Mesendoderm (in vitro differentiated cells): Measurements from ENCODE around the gene DCC.

ENCODE experiments used
- DNase-seq: peaks from one replicate; pipeline ENCODE4 v3.0.0; 2013
- H2AK5ac ChIP-seq: 2 replicates; pipeline ENCODE4 v1.6.1; 2013; ENCODE audit warnings: low read length, inconsistent platforms
- H2BK120ac ChIP-seq: 2 replicates; pipeline ENCODE4 v1.6.1; 2013; ENCODE audit warnings: low read depth, mild to moderate bottlenecking, low read length, moderate library complexity, mixed read lengths
- H2BK15ac ChIP-seq: replicated peaks from 2 replicates; pipeline ENCODE4 v1.6.1; 2013; ENCODE audit warnings: low read depth, mild to moderate bottlenecking, moderate library complexity
- H2BK5ac ChIP-seq: 2 replicates; pipeline ENCODE4 v1.6.1; 2013; ENCODE audit warnings: low read length, inconsistent platforms
- H3K18ac ChIP-seq: 2 replicates; pipeline ENCODE4 v1.6.1; 2013; ENCODE audit warnings: mild to moderate bottlenecking, low read length, mixed read lengths
- H3K23ac ChIP-seq: one replicate; pipeline ENCODE4 v1.6.1; 2013; ENCODE audit warnings: low read length
- H3K27ac ChIP-seq: 2 replicates; pipeline ENCODE4 v1.5.1; 2013; ENCODE audit warnings: low read depth, mild to moderate bottlenecking, inconsistent platforms, low read length, moderate library complexity
- H3K27me3 ChIP-seq: 2 replicates; pipeline ENCODE4 v1.6.1; 2013; ENCODE audit warnings: low read length, control low read depth, mild to moderate bottlenecking, inconsistent platforms; ENCODE audit not compliant: insufficient read depth, poor library complexity
- H3K36me3 ChIP-seq: 2 replicates; pipeline ENCODE4 v1.6.1; 2013; ENCODE audit warnings: low read length, inconsistent platforms; ENCODE audit not compliant: control insufficient read depth, insufficient read depth
- H3K4ac ChIP-seq: one replicate; pipeline ENCODE4 v1.6.1; 2013; ENCODE audit warnings: low read depth, mild to moderate bottlenecking, low read length, moderate library complexity
- H3K4me1 ChIP-seq: 2 replicates; pipeline ENCODE4 v1.6.1; 2013; ENCODE audit warnings: low read depth, low read length, inconsistent platforms; ENCODE audit not compliant: control insufficient read depth
- H3K4me2 ChIP-seq: 2 replicates; pipeline ENCODE4 v1.6.1; 2013; ENCODE audit warnings: low read length
- H3K4me3 ChIP-seq: 2 replicates; pipeline ENCODE4 v1.5.1; 2013; ENCODE audit warnings: mild to moderate bottlenecking, low read length
- H3K56ac ChIP-seq: one replicate; pipeline ENCODE4 v1.6.1; 2013; ENCODE audit warnings: low read length
- H3K79me1 ChIP-seq: 2 replicates; pipeline ENCODE4 v1.6.1; 2013; ENCODE audit warnings: low read length, inconsistent platforms
- H3K79me2 ChIP-seq: 2 replicates; pipeline ENCODE4 v1.6.1; 2013; ENCODE audit warnings: mild to moderate bottlenecking, low read length; ENCODE audit not compliant: control insufficient read depth, insufficient read depth
- H3K9ac ChIP-seq: 2 replicates; pipeline ENCODE4 v1.6.1; 2013; ENCODE audit warnings: low read length, inconsistent platforms
- H4K5ac ChIP-seq: one replicate; pipeline ENCODE4 v1.6.1; 2013; ENCODE audit warnings: low read length
- H4K8ac ChIP-seq: one replicate; pipeline ENCODE4 v1.6.1; 2013; ENCODE audit warnings: low read depth, mild to moderate bottlenecking, control low read depth, low read length, moderate library complexity
- WGBS: extraction: QIAGEN DNeasy Blood & Tissue Kit; methylation state at CpG from one replicate; pipeline ENCODE4 v1.1.7; 2013; ENCODE audit warnings: low lambda C conversion rate, missing lambda C conversion rate; ENCODE audit not compliant: insufficient coverage; ENCODE audit errors: extremely low coverage; 5-methylcytosine and 5-hydroxymethylcytosine counted together

Gene DCC

GRCh38 chr18:52489396-52490306 is 149.7 kb downstream of the DCC start:
- Histone ChIP-seq H3K27me3 (no peaks in the 10 kb centered on the region), H3K79me1 (no peaks in the 10 kb centered on the region), H3K36me3 (no peaks in the 10 kb centered on the region), H4K8ac (no peak overlapping the region), H2BK120ac (no peak overlapping the region), H3K4me1 (no peaks in the 10 kb centered on the region), H3K18ac (no peak overlapping the region), H3K4me3 (no peak overlapping the region), H3K4ac (no peak overlapping the region), H3K9ac (no peak overlapping the region), H3K56ac (no peak overlapping the region), H4K5ac (no peak overlapping the region), H2BK5ac (no peak overlapping the region), H3K4me2 (no peak overlapping the region), H3K27ac (no peak overlapping the region), H2BK15ac (no peak overlapping the region), H2AK5ac (no peak overlapping the region), H3K79me2 (no peaks in the 10 kb centered on the region), H3K23ac (no peak overlapping the region)
- WGBS: no CpG with 5 or more reads among the region's 4 CpGs
- DNase-seq: no peak

- H4K8ac ChIP-seq: no peak overlapping the region
- H2AK5ac ChIP-seq: no peak overlapping the region
- H3K4ac ChIP-seq: no peak overlapping the region
- no peaks in the 10 kb centered on the region for H3K4me1 ChIP-seq
- H3K9ac ChIP-seq: no peak overlapping the region
- H3K36me3 ChIP-seq: no peaks in the 10 kb centered on the region
- DNase-seq: no peak
- H2BK5ac ChIP-seq: no peak overlapping the region
- no peak overlapping the region for H3K56ac ChIP-seq
- no peak overlapping the region for H3K27ac ChIP-seq
- H3K4me2 ChIP-seq: no peak overlapping the region
- no peak overlapping the region for H3K18ac ChIP-seq
- H3K27me3 ChIP-seq: no peaks in the 10 kb centered on the region
- H3K79me2 ChIP-seq: no peaks in the 10 kb centered on the region
- no peak overlapping the region for H3K4me3 ChIP-seq
- no peak overlapping the region for H4K5ac ChIP-seq
- no peak overlapping the region for H3K23ac ChIP-seq
- no peak overlapping the region for H2BK15ac ChIP-seq
- no peaks in the 10 kb centered on the region for H3K79me1 ChIP-seq
- no peak overlapping the region for H2BK120ac ChIP-seq
Observed at GRCh38 chr18:52496426-52496825, 156.4 kb downstream of the DCC start.

DNA sequence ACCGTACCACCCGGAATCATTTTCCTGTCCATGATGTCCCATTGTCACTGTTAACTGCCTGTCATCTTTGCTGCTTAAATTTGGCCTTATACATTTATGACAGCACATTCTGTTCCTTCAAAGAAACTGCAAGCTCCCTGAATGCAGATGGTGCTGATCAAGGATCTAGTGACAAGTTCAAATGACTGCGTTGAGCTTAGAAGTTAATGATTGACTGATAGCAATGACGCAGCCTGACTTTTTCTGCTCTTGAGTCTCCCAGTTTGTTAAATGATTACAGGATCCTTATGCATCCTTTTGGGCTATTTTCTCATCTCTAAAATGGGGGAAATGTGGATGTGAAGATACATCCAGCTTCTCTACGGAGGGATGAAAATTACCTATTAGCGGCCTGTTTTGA is 159.0 kb downstream of the DCC start:
- Histone ChIP-seq H2BK5ac (no peak overlapping the region), H2BK120ac (no peak overlapping the region), H3K27me3 (no peaks in the 10 kb centered on the region), H3K4me1 (no peaks in the 10 kb centered on the region), H3K9ac (no peak overlapping the region), H3K79me2 (no peaks in the 10 kb centered on the region), H3K23ac (no peak overlapping the region), H4K8ac (no peak overlapping the region), H3K36me3 (no peaks in the 10 kb centered on the region), H3K4me3 (no peak overlapping the region), H2BK15ac (no peak overlapping the region), H3K56ac (no peak overlapping the region), H2AK5ac (no peak overlapping the region), H3K18ac (no peak overlapping the region), H3K27ac (no peak overlapping the region), H4K5ac (no peak overlapping the region), H3K4me2 (no peak overlapping the region), H3K4ac (no peak overlapping the region), H3K79me1 (no peaks in the 10 kb centered on the region)
- DNase-seq: no peak
- WGBS: no CpG with 5 or more reads among the region's 6 CpGs

DNA sequence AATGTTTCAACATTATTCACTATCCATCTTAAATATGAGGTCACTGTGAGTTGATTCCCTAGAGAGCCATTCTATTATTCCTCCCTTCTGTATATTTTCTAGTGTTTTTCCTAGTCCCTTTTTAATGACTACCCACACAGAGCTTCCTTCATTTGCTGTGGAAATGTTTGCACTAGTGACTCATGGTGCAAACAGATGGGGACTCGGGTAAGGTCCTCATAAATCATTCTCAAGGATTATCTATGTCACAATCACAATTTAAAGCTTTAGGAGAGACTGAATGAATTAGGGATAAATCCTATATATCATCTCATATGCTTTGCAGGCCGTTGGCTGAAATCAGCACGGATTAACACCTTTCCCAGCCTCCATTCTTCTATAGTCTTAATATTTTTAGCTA is 159.6 kb downstream of the DCC start:
- Histone ChIP-seq H3K56ac (no peak overlapping the region), H3K79me2 (no peaks in the 10 kb centered on the region), H2BK120ac (no peak overlapping the region), H3K4me2 (no peak overlapping the region), H2BK5ac (no peak overlapping the region), H3K4me1 (no peaks in the 10 kb centered on the region), H2BK15ac (no peak overlapping the region), H3K4me3 (no peak overlapping the region), H3K79me1 (no peaks in the 10 kb centered on the region), H3K36me3 (no peaks in the 10 kb centered on the region), H3K23ac (no peak overlapping the region), H3K27me3 (no peaks in the 10 kb centered on the region), H2AK5ac (no peak overlapping the region), H3K18ac (no peak overlapping the region), H4K5ac (no peak overlapping the region), H3K4ac (no peak overlapping the region), H3K27ac (no peak overlapping the region), H4K8ac (no peak overlapping the region), H3K9ac (no peak overlapping the region)
- DNase-seq: no peak
- WGBS: no CpG with 5 or more reads among the region's 3 CpGs

GRCh38 chr18:52504589-52504988 is 164.6 kb downstream of the DCC start:
- Histone ChIP-seq H3K56ac (no peak overlapping the region), H3K4me1 (no peaks in the 10 kb centered on the region), H3K27ac (no peak overlapping the region), H3K9ac (no peak overlapping the region), H2BK15ac (no peak overlapping the region), H3K27me3 (no peaks in the 10 kb centered on the region), H2BK120ac (no peak overlapping the region), H4K5ac (no peak overlapping the region), H3K4me2 (no peak overlapping the region), H2AK5ac (no peak overlapping the region), H3K79me1 (no peaks in the 10 kb centered on the region), H3K79me2 (no peaks in the 10 kb centered on the region), H3K4ac (no peak overlapping the region), H3K36me3 (no peaks in the 10 kb centered on the region), H3K18ac (no peak overlapping the region), H3K4me3 (no peak overlapping the region), H2BK5ac (no peak overlapping the region), H4K8ac (no peak overlapping the region), H3K23ac (no peak overlapping the region)
- no peak for DNase-seq
- WGBS: no CpG with 5 or more reads among the region's 5 CpGs

DNA sequence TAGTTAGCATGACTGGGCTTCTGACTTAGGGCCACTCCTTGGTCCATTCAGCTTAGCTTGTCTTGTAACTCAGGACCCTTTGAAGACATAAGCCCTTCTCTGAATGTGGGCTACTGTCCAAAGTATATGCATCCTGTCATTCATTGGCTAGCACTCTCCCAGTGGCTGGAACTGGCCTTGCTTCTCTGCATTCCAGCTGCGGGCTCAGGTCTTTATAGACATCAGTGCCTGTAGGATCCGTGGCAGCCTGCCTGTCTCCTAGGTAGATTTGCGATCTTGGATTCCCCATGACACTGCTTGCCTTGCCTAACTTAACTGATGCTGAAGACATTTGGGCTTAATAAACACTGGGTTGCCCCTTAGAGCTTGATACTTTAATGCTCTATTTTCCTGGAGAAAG is 170.1 kb downstream of the DCC start:
- Histone ChIP-seq H2AK5ac (no peak overlapping the region), H3K27ac (no peak overlapping the region), H3K56ac (no peak overlapping the region), H3K9ac (no peak overlapping the region), H2BK5ac (no peak overlapping the region), H4K8ac (no peak overlapping the region), H2BK120ac (no peak overlapping the region), H2BK15ac (no peak overlapping the region), H3K36me3 (no peaks in the 10 kb centered on the region), H3K4me2 (no peak overlapping the region), H3K27me3 (no peaks in the 10 kb centered on the region), H3K23ac (no peak overlapping the region), H3K4ac (no peak overlapping the region), H4K5ac (no peak overlapping the region), H3K18ac (no peak overlapping the region), H3K4me1 (no peaks in the 10 kb centered on the region), H3K79me2 (no peaks in the 10 kb centered on the region), H3K4me3 (no peak overlapping the region), H3K79me1 (no peaks in the 10 kb centered on the region)
- WGBS: no CpG with 5 or more reads among the region's 3 CpGs
- DNase-seq: no peak
